ENCODE measurements around the gene ANKS3.
A peak's percentile ranks its signal among the peaks of the same experiment; 100 is the strongest.

Gene ANKS3

DNA sequence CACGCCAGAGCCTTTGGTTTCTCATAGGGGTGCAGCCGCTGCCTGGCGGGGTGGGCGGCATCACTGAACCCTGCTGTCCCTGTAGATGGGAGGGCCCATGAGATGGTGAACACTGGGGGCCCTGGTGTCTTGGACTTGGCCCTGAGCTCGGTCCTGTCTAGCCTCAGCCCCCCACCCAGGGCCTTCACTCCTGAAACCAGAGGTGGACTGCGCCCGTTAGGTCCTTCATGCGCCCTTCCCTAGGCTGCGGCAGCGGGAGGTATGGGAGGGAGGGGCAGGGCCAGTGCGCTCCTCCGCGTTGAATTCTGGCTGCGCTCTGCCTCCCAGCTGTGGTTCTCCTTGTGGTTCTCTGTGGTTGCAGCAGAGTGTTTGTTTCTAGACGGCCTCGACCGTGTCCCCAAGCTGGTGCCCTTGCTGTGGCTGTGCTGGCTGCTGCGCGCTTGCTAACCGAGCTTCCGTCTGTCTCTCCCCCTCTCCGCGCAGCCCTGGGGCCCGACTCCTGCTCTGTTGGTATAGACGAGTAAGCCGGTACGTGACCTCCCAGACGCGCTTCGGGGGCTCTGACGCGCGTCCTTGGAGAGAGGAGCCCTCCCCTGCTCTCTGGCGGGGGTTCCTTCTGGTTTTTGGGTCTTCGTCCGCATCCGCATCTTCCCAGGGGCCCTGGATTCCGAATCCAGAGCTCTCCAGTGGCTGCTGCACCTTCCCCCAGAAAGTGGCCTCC is 48.1 kb downstream of the ANKS3 start:
- DNase-seq (ENCODE audit: low read depth in 4 of 4, low spot score in 1 of 4) = no peak

DNA sequence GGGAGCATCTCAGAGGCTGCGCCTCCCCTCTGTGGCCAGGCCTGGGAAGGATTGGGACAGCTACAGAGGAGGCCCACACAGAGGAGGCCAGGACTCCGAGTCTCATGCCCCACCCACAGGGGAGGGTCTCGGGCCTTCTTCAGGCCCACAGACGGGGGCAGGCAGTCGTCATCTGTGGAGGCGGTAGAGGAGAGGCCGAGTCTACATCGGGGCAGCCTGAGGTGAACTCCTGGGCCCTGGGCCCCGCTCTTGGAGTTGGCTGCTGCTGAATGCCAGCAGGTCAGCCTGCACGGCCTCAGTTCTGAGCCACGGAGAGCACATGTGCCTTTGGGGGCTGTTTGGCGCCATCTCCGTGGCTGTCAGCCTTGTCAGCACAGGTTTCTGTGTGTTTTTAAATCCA is 48.8 kb downstream of the ANKS3 start:
- no peak for DNase-seq (ENCODE audit: low read depth in 4 of 4, low spot score in 1 of 4)

DNA sequence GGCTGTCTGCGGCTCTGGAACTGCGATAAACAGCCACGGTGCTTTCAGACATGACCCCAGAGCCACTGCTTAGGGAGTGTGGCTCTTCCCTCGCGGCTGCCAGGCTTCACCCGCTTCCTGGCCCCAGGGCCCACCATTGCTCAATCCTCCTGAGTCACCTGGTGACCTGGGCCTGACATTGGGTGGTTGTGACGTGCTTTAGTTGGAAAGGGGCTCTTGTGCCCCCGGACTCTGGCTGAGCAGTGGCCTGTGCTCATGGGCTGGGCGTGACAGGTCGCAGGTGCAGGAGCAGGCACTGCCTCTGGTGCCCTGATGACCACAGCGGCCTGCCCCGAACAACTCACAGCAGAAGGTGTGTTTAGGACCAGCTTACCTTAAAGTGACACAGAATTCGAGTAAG is 49.3 kb downstream of the ANKS3 start:
- DNase-seq (ENCODE audit: low read depth in 4 of 4, low spot score in 1 of 4) = no peak

DNA sequence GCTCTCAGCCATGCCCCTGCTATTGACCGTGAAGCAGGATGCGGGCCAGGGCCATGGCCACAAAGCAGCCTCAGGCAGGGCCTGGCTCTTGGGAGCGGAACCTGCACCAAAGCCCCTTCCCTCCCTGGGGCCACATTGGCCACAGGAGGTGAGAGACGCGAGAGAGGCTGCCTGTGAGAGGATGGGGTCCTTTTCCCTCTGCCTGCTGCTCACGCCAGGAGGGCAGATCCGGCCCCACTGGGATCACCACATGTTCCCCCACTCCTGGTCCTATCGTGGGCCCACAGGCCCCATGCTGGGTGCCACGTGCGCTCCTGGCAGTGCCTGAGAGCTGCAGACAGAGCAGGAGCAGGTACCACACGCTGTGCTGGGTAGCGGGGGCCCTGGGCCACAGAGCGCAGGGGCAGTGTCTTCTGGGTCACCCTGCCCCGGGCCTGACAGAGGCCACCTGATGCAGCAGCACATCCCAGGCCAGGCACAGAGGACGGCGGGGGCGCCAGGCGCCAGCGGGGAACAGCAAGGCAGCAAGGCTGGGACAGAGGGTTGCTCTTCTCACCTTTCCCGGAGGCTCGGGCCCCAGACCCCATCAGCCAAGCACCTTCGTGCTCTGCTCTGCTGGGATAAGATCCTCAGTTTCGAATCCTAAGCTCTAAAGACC is 49.9 kb downstream of the ANKS3 start:
- DNase-seq (ENCODE audit: low read depth in 4 of 4, low spot score in 1 of 4) = no peak

DNA sequence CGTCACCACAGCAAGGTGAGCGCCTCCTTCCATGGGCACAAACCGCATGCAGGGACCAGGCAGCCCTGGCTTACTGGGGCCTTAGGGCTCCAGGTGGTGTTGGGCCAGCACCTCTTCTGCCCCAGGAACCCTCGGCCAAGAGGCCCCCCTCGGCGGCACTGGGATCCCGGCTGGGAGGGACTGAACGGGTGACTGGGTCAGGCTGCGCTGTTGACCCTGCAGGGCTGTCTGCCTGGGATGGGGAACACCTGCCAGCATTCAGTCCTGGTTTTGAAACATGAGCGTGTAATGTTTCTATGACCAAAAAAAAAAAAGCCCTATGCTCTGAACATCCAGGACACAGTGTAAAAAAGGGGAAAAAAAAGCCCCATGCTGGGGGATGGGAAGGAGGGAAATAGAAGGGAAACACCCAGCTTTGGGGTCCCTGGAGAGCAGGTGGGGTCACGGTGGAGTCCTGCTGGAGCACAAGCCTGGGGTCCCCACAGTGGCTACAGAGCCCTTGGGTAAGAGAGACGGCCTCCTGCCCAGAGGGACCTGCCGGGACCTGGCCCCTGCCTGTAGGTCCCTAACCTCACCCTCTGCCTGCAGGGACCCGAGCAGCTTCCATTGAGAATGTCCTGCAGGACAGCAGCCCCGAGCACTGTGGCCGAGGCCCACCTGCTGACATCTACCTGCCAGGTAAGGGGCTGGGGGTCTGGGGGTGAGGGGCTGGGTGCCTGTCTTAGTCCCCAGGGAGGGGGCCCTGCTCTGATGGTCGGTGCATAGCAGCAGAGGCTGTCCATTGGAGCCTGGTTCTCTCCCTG is 50.6 kb downstream of the ANKS3 start:
- DNase-seq (ENCODE audit: low read depth in 4 of 4, low spot score in 1 of 4) = no peak

DNA sequence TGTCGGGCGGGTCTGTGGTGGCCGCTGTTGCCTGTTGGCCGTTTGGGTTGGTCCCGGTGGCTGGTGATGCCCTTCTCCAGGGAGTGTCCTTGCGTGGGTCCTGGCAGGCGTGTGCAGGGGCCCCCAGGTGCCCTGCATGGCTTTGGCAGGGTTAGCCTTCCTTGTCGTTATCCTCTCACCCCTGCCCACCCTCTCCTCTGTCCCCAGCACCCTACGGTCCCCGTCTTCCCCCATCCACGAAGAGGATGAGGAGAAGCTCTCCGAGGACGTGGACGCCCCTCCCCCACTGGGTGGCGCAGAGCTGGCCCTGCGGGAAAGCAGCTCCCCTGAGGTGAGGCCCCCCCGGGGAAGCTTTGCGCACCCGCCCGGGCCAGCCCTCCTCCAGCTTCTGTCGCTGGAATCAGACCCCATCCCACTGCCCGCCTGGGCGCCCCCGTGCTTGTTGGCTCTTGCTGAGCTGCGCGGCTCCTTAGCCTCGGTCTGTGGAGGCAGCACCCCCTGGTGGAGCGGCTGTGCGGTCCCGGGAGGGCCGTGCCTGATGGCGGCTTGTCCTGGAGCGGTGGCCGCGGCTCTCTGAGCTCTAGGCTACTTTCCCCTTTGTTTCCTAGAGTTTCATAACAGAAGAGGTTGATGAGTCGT is 51.3 kb downstream of the ANKS3 start:
- DNase-seq (ENCODE audit: low read depth in 4 of 4, low spot score in 1 of 4) = no peak

DNA sequence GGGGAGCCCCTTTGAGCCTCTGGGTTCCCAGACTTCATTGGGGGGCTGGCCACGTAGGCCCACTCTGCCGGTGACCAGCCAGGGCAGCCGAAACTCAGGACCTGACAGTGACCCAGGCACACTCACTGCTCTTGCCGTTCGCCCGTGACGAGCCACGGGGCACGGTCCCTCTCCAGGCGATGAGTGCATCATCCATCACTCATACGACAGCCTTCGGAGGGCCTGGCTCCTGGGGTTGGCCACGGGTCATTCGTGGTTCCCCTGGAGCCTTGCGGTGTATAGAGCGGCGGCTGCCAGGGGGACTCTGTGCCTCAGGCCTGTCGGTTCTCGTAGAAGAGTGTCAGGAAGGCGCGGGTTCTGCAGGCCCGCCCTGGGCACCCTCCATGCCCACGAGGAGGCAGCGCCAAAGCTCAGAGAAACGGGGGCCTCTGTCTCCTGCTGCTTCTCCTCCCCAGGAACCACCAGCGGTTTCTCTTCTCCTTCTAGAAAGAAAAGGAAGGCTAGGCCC is 51.9 kb downstream of the ANKS3 start:
- no peak for DNase-seq (ENCODE audit: low read depth in 4 of 4, low spot score in 1 of 4)

DNA sequence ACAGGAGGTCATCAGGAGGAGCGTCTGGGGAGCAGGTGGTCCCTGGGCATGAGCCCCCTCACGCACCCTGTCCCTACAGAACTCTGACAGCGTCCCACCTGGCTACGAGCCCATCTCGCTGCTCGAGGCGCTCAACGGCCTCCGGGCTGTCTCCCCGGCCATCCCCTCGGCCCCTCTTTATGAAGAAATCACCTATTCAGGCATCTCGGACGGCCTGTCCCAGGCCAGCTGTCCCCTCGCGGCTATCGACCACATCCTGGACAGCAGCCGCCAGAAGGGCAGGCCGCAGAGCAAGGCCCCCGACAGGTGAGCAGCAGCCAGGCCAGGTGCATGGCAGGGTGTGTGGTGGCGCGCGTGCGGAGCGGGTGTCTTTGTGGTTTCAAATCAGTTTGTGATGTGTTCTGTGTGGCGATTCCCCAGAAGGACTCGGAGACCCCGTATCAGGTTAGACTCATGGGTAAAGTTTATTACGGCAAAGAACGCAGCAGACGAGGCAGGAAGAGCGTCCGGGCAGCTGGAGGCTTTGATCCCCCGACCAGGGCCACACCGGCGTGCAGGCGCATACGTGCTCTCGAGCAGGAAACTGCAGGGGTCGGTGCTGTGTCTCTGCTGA is 52.5 kb downstream of the ANKS3 start:
- DNase-seq (ENCODE audit: low read depth in 4 of 4, low spot score in 1 of 4) = no peak

DNA sequence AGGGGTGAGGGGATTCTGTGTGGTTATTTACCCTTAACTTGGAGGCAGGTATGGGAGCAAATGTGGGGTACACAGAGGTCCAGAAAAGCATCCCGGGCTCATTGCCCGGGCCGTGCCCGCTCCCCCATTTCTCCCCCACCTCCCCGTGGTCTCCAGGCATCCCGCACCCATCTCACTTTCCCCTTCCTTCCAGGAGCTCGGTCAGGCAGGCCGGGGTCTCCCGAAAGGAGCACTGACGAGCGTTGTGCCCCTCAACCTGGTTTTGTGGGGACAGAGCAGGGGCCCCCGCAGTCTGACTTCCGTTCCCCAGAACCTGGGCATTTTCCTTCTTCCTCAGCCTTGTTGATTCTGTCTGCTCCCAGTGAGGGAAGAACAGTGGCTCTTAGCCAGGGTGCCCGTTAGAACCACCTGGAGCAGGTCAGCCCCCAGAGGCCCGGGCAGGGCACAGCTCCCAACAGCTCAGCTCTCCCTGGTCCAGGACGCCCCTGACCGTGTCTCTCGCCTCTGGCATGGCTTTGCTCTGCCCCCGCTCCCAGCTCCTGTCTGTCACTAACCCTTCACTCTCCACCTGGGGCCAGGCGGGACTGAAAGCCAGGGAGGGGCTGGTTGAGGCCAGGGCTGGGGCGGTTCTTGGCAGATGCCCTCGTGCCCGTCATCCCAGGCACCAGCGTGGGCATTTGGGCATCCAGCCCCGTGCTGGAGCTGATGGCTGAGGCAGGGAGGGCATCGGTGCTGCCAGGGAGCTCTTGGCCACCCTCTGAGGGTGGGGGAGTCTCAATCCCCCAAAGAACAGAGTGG is 53.2 kb downstream of the ANKS3 start:
- no peak for DNase-seq (ENCODE audit: low read depth in 4 of 4, low spot score in 1 of 4)

DNA sequence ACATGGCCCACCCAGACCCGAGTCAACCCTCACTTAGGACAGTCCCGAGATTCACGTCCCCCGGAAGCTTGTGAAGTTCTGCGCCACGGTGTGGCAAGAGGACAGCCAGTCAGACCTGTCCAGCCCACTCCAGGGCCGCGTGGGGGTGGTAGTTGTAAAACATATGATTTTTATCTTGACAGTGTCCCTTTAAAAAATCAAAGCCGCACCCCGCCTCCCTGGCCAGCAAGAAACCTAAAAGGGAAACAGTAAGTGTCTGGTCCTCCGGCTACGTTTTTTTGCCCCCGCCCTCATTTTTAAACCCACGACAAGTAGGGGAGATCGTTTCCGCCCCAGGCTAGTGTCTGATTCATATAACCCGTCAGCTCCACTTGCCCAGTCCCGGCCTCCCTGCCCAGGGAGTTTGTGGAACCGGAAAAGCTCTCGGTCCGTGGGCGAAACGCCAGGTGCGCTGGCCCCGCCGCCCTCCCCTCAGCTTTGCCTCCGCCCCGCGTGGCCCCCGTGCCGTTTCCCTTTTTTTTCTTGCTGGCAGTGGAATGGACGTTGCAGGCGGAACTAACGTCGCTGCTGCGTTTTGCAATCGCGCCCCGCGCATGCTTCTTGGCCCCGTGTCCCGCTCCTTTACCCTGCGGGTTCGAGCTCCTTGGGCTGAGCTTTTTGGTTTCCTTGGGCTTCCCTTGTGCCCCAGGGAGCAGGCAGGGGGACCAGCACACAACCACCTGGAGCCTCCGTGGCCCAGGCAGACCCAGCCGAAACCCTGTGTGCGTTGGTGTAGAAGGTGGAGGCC is 54.0 kb downstream of the ANKS3 start:
- DNase-seq (ENCODE audit: low read depth in 4 of 4, low spot score in 1 of 4) = no peak

DNA sequence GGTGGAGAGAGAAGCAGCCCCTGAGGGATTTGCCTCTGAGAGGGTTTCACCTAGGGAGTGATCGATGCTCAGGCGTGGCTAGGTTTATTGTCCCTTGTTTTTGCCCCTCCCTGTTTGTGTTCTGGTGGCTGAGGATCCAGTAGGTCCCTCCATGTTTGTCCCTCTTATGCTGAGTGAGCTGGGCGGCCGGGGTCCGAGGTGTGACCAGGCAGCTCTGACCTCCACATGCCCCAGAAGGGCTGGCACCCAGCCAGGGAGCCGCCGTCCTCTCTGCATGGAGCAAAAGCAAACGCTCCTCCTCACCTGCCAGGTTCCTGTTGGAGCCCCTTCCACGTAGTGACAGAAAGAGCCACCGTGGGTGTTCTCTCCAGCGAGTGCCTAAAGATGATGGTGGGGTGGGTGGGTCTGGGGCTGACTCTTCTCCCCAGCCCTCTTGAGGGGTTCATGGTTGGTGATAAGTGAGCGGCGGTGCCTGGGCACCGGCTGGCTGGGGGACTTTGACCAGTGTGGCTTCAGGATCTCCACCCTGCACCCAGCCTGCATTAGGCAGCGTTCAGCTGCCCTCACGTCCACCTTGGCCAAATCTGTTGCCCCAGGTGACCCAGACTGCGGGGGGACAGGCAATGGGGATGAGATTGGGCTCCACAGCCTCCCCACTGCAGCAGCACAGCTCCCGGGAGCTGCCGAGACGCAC is 54.8 kb downstream of the ANKS3 start:
- no peak for DNase-seq (ENCODE audit: low read depth in 4 of 4, low spot score in 1 of 4)

DNA sequence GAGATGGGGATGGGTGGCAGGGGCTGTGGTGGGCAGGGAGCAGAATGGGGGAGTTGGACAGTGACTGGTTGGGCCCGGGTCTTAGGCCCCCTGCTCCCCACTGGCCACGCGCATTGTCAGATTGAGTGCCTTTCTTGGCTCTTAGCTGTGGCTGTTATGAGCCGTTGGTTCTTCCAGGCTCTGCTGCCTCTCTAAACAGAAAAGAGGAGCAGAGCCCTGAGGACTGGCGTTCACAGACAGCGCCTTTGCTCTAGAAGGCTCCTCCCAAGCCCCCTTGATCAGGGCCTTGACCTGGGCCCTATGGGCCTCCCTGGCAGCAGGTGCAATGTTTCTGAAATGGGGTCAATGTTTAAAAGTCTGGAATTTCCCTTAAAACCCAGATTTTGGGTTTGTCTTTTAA is 55.5 kb downstream of the ANKS3 start:
- DNase-seq (ENCODE audit: low read depth in 4 of 4, low spot score in 1 of 4) = no peak

DNA sequence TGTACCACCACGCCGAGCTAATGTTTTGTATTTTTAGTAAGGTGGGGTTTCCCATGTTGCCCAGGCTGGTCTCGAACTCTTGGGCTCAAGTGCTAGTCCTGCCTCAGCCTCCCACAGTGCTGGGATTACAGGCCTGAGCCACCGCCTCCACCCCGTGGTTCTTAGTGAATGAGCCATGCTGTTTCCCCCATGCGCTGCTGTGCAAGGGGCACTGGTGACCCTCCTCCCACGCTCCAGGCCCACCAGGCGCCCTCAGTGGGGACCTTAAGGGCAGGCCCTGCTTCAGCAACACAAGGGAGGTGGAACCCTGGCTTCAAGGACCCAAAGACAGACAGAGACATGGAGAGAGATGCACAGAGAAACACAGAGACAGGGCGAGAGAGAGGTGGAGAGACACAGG is 56.1 kb downstream of the ANKS3 start:
- DNase-seq (ENCODE audit: low read depth in 4 of 4, low spot score in 1 of 4) = no peak

DNA sequence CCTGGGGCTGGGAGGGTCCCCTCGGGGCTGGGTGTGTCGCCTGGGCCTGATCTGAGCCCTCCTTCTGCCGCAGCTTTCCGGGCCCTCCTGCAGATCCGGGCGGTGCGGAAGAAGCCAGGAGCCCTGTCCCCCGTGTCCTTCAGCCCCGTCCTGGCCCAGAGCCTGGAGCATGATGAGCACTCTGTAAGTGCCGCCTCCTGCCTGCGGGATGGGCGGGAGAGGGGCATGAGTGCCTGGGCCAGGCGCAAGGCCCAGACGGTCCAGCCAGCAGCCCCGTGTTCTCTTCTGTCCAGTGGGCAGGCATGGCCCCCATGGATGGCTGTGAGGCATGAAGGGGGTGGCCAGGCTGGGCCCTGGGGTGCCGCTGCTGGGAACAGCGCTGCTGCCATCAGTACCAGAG is 56.7 kb downstream of the ANKS3 start:
- no peak for DNase-seq (ENCODE audit: low read depth in 4 of 4, low spot score in 1 of 4)

DNA sequence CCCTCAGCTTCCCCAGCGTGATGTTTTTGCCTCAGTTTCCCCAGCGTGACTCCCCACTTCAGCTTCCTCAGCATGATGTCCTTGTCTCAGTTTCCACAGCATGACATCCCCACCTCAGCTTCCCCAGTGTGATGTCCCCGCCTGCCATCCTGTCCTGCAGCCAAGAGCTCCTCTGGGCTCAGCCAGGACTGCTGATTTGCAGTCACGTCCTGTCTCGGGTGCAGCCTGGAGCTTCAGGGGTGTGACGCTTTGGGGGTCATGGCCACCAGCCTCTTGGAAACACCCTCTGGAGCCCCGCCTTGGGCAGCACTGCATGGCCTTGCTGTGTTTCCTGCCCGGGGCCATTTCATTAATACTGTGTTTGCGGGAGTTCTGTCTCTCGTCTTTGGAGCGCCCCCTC is 57.2 kb downstream of the ANKS3 start:
- DNase-seq (ENCODE audit: low read depth in 4 of 4, low spot score in 1 of 4) = no peak

DNA sequence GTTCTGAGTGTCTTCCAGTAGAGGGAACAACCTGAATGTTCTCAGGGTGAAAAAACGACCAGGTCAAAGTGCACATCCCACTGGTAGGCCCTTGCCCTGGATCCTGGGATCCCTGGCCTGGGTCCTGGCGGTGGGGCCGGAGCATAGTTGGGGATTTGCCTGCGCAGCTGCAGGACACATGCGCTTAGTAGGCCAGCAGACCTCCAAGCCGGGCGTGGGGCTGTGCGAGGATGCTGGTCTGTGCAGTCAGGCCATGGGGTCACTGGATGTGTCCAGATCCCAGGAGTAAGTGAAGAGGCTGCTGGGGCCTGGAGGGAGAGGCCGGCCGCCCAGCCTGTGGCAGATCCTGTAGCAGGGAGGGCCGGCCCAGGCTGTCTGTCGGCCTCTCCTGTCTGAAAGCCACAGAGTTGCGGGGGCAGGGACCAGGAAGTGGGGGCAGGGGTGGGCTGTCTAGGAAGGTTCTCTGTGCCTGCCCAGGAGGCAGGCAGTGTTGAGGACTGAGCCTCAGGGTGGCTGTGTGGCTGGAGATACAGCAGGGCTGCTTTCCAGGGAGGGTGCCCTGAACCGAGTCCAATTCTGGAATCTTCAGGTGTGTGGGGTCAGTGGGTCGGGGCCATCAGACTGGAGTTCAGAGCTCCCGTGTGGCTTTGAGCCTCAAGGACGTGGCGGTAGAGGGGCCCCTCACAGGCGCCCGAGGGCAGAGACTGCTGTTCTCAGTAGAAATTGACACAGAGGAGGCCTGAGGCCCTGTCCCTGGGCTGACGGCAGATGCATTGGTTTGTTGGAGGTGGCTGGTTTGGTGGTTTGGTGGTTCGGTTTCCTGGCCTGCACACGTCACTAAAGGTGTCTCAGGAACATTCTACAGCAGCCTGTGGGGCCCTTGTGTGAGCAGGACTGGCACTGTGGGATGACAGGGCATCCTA is 57.9 kb downstream of the ANKS3 start:
- peak in 1 of 4 experiments; percentile 46 for DNase-seq (ENCODE audit: low read depth in 4 of 4, low spot score in 1 of 4)

DNA sequence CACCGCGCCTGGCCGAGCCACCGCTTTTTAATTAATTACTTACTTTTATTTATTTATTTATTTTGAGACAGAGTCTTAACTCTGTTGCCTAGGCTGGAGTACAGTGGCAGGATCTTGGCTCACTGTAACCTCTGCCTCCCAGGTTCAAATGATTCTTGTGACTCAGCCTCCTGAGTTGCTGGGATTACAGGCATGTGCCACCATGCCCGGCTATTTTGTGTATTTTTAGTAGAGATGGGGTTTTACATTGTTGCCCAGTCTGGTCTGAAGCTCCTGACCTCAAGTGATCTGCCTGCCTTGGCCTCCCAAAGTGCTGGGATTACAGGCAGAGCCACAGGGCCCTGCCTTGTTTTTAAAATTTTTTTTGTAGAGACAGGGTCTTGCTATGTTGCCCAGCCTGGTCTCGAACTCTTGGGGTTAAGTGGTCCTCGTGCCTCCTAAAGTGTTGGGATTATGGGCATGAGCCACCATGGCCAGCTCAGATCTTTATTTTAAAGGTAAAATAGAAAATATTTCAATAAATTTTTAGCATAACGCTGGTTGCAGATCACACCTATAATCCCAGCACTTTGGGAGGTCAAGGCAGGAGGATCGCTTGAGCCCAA is 59.0 kb downstream of the ANKS3 start:
- no peak for DNase-seq (ENCODE audit: low read depth in 4 of 4, low spot score in 1 of 4)
